IMR-90 (cell line): ENCODE data around the gene NRCAM. TPM values are rescaled to one million over a fixed set of nuclear protein-coding genes. Genes with fewer than 3 reads are reported as not detected.
A peak's percentile ranks its signal among the peaks of the same experiment; 100 is the strongest.

Experiments used
- ATAC-seq: fragments of 200-7000 bp; cut with Tn5 transposase; 2 replicates; pipeline ENCODE4 v1.9.1; 2020; ENCODE audit warnings: low read depth, mild to moderate bottlenecking, moderate library complexity
- BruUV-seq: library from RNA; stranded (reverse); fragments of 400-500 nt; replicated peaks from 2 replicates; lab custom pipeline; 2021; lab: Mats Ljungman, UMichigan
- CTCF ChIA-PET: fragments of 300-600 bp; formaldehyde crosslinking; extraction: SDS; loops from one replicate; lab custom pipeline; 2021; ENCODE audit warnings: antibody characterized with exemption; lab: Yijun Ruan, JAX
- POLR2A ChIA-PET: fragments of 300-600 bp; sonication (Branson Sonifier 250); formaldehyde crosslinking; loops from one replicate; lab custom pipeline; 2022; ENCODE audit warnings: antibody characterized with exemption; ENCODE audit not compliant: unreplicated experiment; lab: Charles Lee
- DNase-seq: peaks from one replicate; pipeline ENCODE4 v3.0.0; 2013
- H2AFZ ChIP-seq: replicated peaks from 2 replicates; pipeline ENCODE3; 2013; ENCODE audit warnings: low read length, mild to moderate bottlenecking; ENCODE audit not compliant: poor library complexity
- H2AK5ac ChIP-seq: 2 replicates; pipeline ENCODE4 v1.6.1; 2013; ENCODE audit warnings: low read depth, low read length, inconsistent platforms
- H2AK9ac ChIP-seq: replicated peaks from 2 replicates; pipeline ENCODE3; 2013; ENCODE audit warnings: mild to moderate bottlenecking, low read depth, low read length, moderate library complexity; ENCODE audit not compliant: poor library complexity
- H2BK120ac ChIP-seq: 2 replicates; pipeline ENCODE4 v1.6.1; 2013; ENCODE audit warnings: low read depth, low read length, inconsistent platforms
- H2BK15ac ChIP-seq: 3 replicates; pipeline ENCODE4 v1.6.1; 2013; ENCODE audit warnings: low read depth, low read length, inconsistent platforms
- H2BK20ac ChIP-seq: 2 replicates; pipeline ENCODE4 v1.6.1; 2013; ENCODE audit warnings: low read depth, mild to moderate bottlenecking, inconsistent platforms, low read length, moderate library complexity
- H2BK5ac ChIP-seq: 2 replicates; pipeline ENCODE4 v1.6.1; 2013; ENCODE audit warnings: mild to moderate bottlenecking, low read depth, low read length, inconsistent platforms; ENCODE audit not compliant: poor library complexity, severe bottlenecking
- H3K14ac ChIP-seq: replicated peaks from 2 replicates; pipeline ENCODE4 v1.6.1; 2013; ENCODE audit warnings: low read depth, low read length, inconsistent platforms
- H3K18ac ChIP-seq: 2 replicates; pipeline ENCODE4 v1.6.1; 2013; ENCODE audit warnings: low read depth, low read length, control low read depth
- H3K23ac ChIP-seq: 2 replicates; pipeline ENCODE4 v1.6.1; 2013; ENCODE audit warnings: low read depth, low read length, inconsistent platforms
- H3K27ac ChIP-seq: 2 replicates; pipeline ENCODE4 v1.5.1; 2013; ENCODE audit warnings: mild to moderate bottlenecking, control low read depth, low read length; ENCODE audit not compliant: insufficient read depth
- H3K27me3 ChIP-seq: 2 replicates; pipeline ENCODE4 v1.6.1; 2013; ENCODE audit warnings: low read length; ENCODE audit not compliant: control insufficient read depth, insufficient read depth
- H3K36me3 ChIP-seq: 2 replicates; pipeline ENCODE4 v1.6.1; 2013; ENCODE audit warnings: low read length, mixed read lengths; ENCODE audit not compliant: control insufficient read depth, insufficient read depth
- H3K4ac ChIP-seq: 2 replicates; pipeline ENCODE4 v1.6.1; 2013; ENCODE audit warnings: low read depth, low read length, inconsistent platforms
- H3K4me1 ChIP-seq: 2 replicates; pipeline ENCODE4 v1.6.1; 2013; ENCODE audit warnings: low read length, mixed read lengths; ENCODE audit not compliant: control insufficient read depth, insufficient read depth
- H3K4me2 ChIP-seq: 2 replicates; pipeline ENCODE4 v1.6.1; 2013; ENCODE audit warnings: low read depth, mild to moderate bottlenecking, control low read depth, low read length, moderate library complexity
- H3K4me3 ChIP-seq: 2 replicates; pipeline ENCODE4 v1.5.1; 2013; ENCODE audit warnings: low read depth, mild to moderate bottlenecking, control low read depth, low read length, moderate library complexity; ENCODE audit not compliant: insufficient read depth
- H3K56ac ChIP-seq: 2 replicates; pipeline ENCODE4 v1.6.1; 2013; ENCODE audit warnings: low read length, inconsistent platforms; ENCODE audit not compliant: insufficient read depth; ENCODE audit errors: extremely low read depth
- H3K79me1 ChIP-seq, 2 experiments: 2 replicates each; pipeline ENCODE4 v1.6.1; 2013; ENCODE audit warnings: low read length in 2 of 2, inconsistent platforms in 1 of 2, low read depth in 1 of 2
- H3K9ac ChIP-seq: 2 replicates; pipeline ENCODE4 v1.6.1; 2013; ENCODE audit warnings: low read depth, low read length, control low read depth
- H3K9me1 ChIP-seq: 2 replicates; pipeline ENCODE4 v1.6.1; 2013; ENCODE audit warnings: low read length, inconsistent platforms; ENCODE audit not compliant: insufficient read depth
- H3K9me3 ChIP-seq: 2 replicates; pipeline ENCODE4 v1.6.1; 2013; ENCODE audit warnings: low read length; ENCODE audit not compliant: control insufficient read depth, insufficient read depth
- H4K20me1 ChIP-seq: 2 replicates; pipeline ENCODE4 v1.6.1; 2013; ENCODE audit warnings: low read length, inconsistent platforms; ENCODE audit not compliant: insufficient read depth
- H4K5ac ChIP-seq: 2 replicates; pipeline ENCODE4 v1.6.1; 2013; ENCODE audit warnings: mild to moderate bottlenecking, low read depth, low read length, control low read depth
- H4K8ac ChIP-seq, 2 experiments: 2 replicates each; pipeline ENCODE4 v1.6.1; 2013; ENCODE audit warnings: low read depth in 2 of 2, low read length in 2 of 2, control low read depth in 1 of 2, inconsistent platforms in 1 of 2
- H4K91ac ChIP-seq: 2 replicates; pipeline ENCODE4 v1.6.1; 2013; ENCODE audit warnings: low read depth, low read length, inconsistent platforms; ENCODE audit not compliant: insufficient read depth
- BHLHE40 ChIP-seq: fragments of 150-350 bp; IDR thresholded peaks from 2 replicates; pipeline ENCODE4 v1.6.1; 2016; ENCODE audit warnings: mild to moderate bottlenecking, low read depth, low read length
- CEBPB ChIP-seq: IDR thresholded peaks from 2 replicates; pipeline ENCODE4 v1.6.1; 2012; ENCODE audit warnings: low read depth, low read length, improper control_type of control experiment
- CHD1 ChIP-seq: IDR thresholded peaks from 2 replicates; pipeline ENCODE4 v1.6.1; 2012; ENCODE audit warnings: low read depth, low read length, improper control_type of control experiment
- FOS ChIP-seq: fragments of 150-350 bp; IDR thresholded peaks from 2 replicates; pipeline ENCODE4 v1.6.1; 2016; ENCODE audit warnings: low read depth, low read length
- MAFK ChIP-seq: IDR thresholded peaks from 2 replicates; pipeline ENCODE4 v1.6.1; 2012; ENCODE audit warnings: low read depth, low read length, improper control_type of control experiment
- MAZ ChIP-seq: IDR thresholded peaks from 2 replicates; pipeline ENCODE4 v1.6.1; 2012; ENCODE audit warnings: low read depth, mild to moderate bottlenecking, low read length, improper control_type of control experiment, moderate library complexity, borderline replicate concordance
- MXI1 ChIP-seq: IDR thresholded peaks from 2 replicates; pipeline ENCODE4 v1.6.1; 2012; ENCODE audit warnings: low read depth, mild to moderate bottlenecking, low read length, moderate library complexity, borderline replicate concordance
- NFE2L2 ChIP-seq: fragments of 150-350 bp; IDR thresholded peaks from 2 replicates; pipeline ENCODE4 v1.6.1; 2016; ENCODE audit warnings: low read depth, mild to moderate bottlenecking, low read length
- POLR2A ChIP-seq: IDR thresholded peaks from 2 replicates; pipeline ENCODE4 v1.6.1; 2012; ENCODE audit warnings: mild to moderate bottlenecking, low read depth, low read length
- RAD21 ChIP-seq: IDR thresholded peaks from 2 replicates; pipeline ENCODE4 v1.6.1; 2012; ENCODE audit warnings: low read length, improper control_type of control experiment
- RCOR1 ChIP-seq: IDR thresholded peaks from 2 replicates; pipeline ENCODE4 v1.6.1; 2012; ENCODE audit warnings: mild to moderate bottlenecking, low read length, improper control_type of control experiment; ENCODE audit not compliant: insufficient replicate concordance
- RFX5 ChIP-seq: IDR thresholded peaks from 2 replicates; pipeline ENCODE4 v1.8.0; 2012; ENCODE audit warnings: low read depth, mild to moderate bottlenecking, low read length, moderate library complexity
- SMC3 ChIP-seq: fragments of 150-350 bp; IDR thresholded peaks from 2 replicates; pipeline ENCODE4 v1.6.1; 2016; ENCODE audit warnings: low read depth, mild to moderate bottlenecking, antibody characterized with exemption, low read length, moderate library complexity
- USF2 ChIP-seq: fragments of 150-350 bp; IDR thresholded peaks from 2 replicates; pipeline ENCODE4 v1.6.1; 2017; ENCODE audit warnings: mild to moderate bottlenecking, antibody characterized with exemption, low read length, low read depth
- dilution Hi-C: fragments of 300-500 bp; cut with HindIII; formaldehyde crosslinking; loops from one replicate; pipeline ENCODE4 v1.14.3; 2018; ENCODE audit warnings: low sequenced_read_pairs; ENCODE audit not compliant: unreplicated experiment
- in situ Hi-C: fragments of 300-500 bp; cut with MboI; formaldehyde crosslinking; loops from 3 replicates; pipeline ENCODE4 v1.14.3; 2019; ENCODE audit warnings: low sequenced_read_pairs, inconsistent platforms, mixed read lengths
- intact Hi-C: fragments of 100-400 bp; cut with micrococcal nuclease; formaldehyde crosslinking; loops from 2 replicates; pipeline ENCODE4 v1.10.0; 2022
- polyA plus RNA-seq, 3 experiments: library from polyadenylated mRNA; depleted of rRNA; stranded (reverse); fragments of >200 nt; gene quantifications; 2 replicates each; pipeline ENCODE4 v1.2.3, GENCODE V29; 2012; ENCODE audit warnings: low replicate concordance in 1 of 3
- total RNA-seq: library from RNA; depleted of rRNA; stranded (reverse); fragments of >200 nt; gene quantifications from 2 replicates; pipeline ENCODE4 v1.2.3, GENCODE V29; 2012
- TF ChIP-seq, protein P1 (sequence below): fragments of 150-350 bp; IDR thresholded peaks from 2 replicates; pipeline ENCODE4 v1.6.1; 2016; ENCODE audit warnings: low read depth, mild to moderate bottlenecking, low read length, moderate library complexity, borderline replicate concordance
- TF ChIP-seq, protein P2 (sequence below): conservative IDR thresholded peaks from 2 replicates; pipeline ENCODE4 v1.5.1; 2012; ENCODE audit warnings: mild to moderate bottlenecking, low read depth, low read length, improper control_type of control experiment

The NRCAM gene
- total and polyA plus RNA-seq, 2 of the 4 experiments (the other 2 are of a cell fraction) = 0.46 to 1.1 TPM

DNA sequence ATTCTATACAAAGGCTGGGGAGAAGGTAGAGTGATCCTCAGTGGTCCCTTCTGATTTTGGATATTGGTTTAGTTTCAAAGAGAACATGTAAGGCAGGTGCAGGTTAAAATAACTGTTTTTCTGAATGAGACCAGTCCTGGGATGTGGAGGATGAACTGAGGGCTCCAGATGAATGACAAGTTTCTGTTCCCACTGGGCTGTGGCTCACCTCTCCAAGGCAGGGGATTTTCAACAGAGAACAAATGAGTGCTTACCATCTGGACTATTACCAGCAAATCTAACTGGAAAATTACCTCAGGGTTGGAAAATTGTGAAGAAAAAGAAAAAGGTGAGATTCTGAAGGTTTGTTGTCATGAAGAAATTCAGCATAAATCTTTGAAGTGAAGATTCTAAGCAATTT, 334.1 kb downstream of the NRCAM start:
- no peak overlapping the region for H3K14ac ChIP-seq
- H2BK5ac ChIP-seq = no peak overlapping the region
- H3K4me1 ChIP-seq = no peaks in the 10 kb centered on the region; the same call in 1 of the 2 replicates
- no peak overlapping the region for H2AFZ ChIP-seq
- H3K18ac ChIP-seq = no peak overlapping the region
- H3K56ac ChIP-seq = no peak overlapping the region
- no peak overlapping the region for H2AK5ac ChIP-seq
- POLR2A ChIA-PET = no interaction called here
- no peak overlapping the region for H3K4ac ChIP-seq
- no peak overlapping the region for H3K9ac ChIP-seq
- H2BK20ac ChIP-seq = no peak overlapping the region
- no peak overlapping the region for H4K5ac ChIP-seq
- no peaks in the 10 kb centered on the region for H3K9me1 ChIP-seq
- BruUV-seq = no TSS peak
- no peaks in the 10 kb centered on the region for H3K36me3 ChIP-seq
- TF ChIP-seq RFX5 (no peak), USF2 (no peak), RCOR1 (no peak), NFE2L2 (no peak), SMC3 (no peak), CHD1 (no peak), POLR2A (no peak), BHLHE40 (no peak), MAFK (no peak), RAD21 (no peak), MAZ (no peak), FOS (no peak), MXI1 (no peak), CEBPB (no peak)
- TF ChIP-seq, protein P1, sequence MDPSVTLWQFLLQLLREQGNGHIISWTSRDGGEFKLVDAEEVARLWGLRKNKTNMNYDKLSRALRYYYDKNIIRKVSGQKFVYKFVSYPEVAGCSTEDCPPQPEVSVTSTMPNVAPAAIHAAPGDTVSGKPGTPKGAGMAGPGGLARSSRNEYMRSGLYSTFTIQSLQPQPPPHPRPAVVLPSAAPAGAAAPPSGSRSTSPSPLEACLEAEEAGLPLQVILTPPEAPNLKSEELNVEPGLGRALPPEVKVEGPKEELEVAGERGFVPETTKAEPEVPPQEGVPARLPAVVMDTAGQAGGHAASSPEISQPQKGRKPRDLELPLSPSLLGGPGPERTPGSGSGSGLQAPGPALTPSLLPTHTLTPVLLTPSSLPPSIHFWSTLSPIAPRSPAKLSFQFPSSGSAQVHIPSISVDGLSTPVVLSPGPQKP = no peak
- TF ChIP-seq, protein P2, sequence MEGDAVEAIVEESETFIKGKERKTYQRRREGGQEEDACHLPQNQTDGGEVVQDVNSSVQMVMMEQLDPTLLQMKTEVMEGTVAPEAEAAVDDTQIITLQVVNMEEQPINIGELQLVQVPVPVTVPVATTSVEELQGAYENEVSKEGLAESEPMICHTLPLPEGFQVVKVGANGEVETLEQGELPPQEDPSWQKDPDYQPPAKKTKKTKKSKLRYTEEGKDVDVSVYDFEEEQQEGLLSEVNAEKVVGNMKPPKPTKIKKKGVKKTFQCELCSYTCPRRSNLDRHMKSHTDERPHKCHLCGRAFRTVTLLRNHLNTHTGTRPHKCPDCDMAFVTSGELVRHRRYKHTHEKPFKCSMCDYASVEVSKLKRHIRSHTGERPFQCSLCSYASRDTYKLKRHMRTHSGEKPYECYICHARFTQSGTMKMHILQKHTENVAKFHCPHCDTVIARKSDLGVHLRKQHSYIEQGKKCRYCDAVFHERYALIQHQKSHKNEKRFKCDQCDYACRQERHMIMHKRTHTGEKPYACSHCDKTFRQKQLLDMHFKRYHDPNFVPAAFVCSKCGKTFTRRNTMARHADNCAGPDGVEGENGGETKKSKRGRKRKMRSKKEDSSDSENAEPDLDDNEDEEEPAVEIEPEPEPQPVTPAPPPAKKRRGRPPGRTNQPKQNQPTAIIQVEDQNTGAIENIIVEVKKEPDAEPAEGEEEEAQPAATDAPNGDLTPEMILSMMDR = no peak
- no peak for DNase-seq
- no peak overlapping the region for H2BK15ac ChIP-seq
- H3K27ac ChIP-seq = no peak overlapping the region
- in situ Hi-C loops = no loop called here
- H4K8ac ChIP-seq = peak overlapping the region in 1 of 2 experiments; percentile 5; a peak in 1 of 4 replicates
- no peak overlapping the region; the same call in 1 of the 2 replicates for H2BK120ac ChIP-seq
- peak overlapping the region; percentile 18; the same call in 1 of the 2 replicates for H4K91ac ChIP-seq
- H4K20me1 ChIP-seq = no peaks in the 10 kb centered on the region
- H3K4me2 ChIP-seq = no peak overlapping the region
- no peak overlapping the region for H3K4me3 ChIP-seq
- no peak overlapping the region for H3K23ac ChIP-seq
- CTCF ChIA-PET = interaction anchor here (0.6 to 0.8 kb wide), 2 partner anchors 24 to 34 kb away, joined by 3 read pairs; no protein-coding TSS in a partner anchor
- intact Hi-C loops = no loop called here
- ATAC-seq = no peak
- H3K79me1 ChIP-seq = no peaks in the 10 kb centered on the region
- H2AK9ac ChIP-seq = no peak overlapping the region
- no peaks in the 10 kb centered on the region for H3K27me3 ChIP-seq
- dilution Hi-C loops = no loop called here
- no peaks in the 10 kb centered on the region for H3K9me3 ChIP-seq
